ENCODE data around the gene NTSR2.

GRCh38 chr2:11697103-11697871 is 27.3 kb upstream of the NTSR2 start:
- TF ChIP-seq CREM (CRISPR knock-in tag; IDR thresholded peaks at IDR 0.05) (no peak), CTCF (IDR thresholded peaks at IDR 0.05) (no peak), CBFB (CRISPR knock-in tag; IDR thresholded peaks at IDR 0.05; ENCODE audit: low read depth) (no peak), SP1 (CRISPR knock-in tag; conservative IDR thresholded peaks at IDR 0.05) (no peak), NR1H2 (CRISPR knock-in tag; IDR thresholded peaks at IDR 0.05) (no peak), MYBL2 (CRISPR knock-in tag; IDR thresholded peaks at IDR 0.05) (no peak)

Measured in WTC11 (cell line).